SK-N-SH treated with all-trans-retinoic acid at 6 μM for 48 hours (cell line): ENCODE results near the gene DAAM2.

Experiments
- PATZ1 ChIP-seq: fragments of 250-450 bp; sonication (Bioruptor Pico); IDR thresholded peaks from 2 replicates; pipeline ENCODE4 v1.8.0; 2020; ENCODE audit warnings: mild to moderate bottlenecking, moderate library complexity, borderline replicate concordance
- SNAI2 ChIP-seq: fragments of 250-450 bp; sonication (Bioruptor Pico); IDR thresholded peaks from 2 replicates; pipeline ENCODE4 v1.5.0; 2020; ENCODE audit warnings: mild to moderate bottlenecking, moderate library complexity
- TCF4 ChIP-seq: fragments of 250-450 bp; sonication (Bioruptor Pico); IDR thresholded peaks from 2 replicates; pipeline ENCODE4 v1.8.0; 2021; ENCODE audit warnings: mild to moderate bottlenecking, moderate library complexity, borderline replicate concordance
- ZC3H10 ChIP-seq: fragments of 250-450 bp; sonication (Bioruptor Pico); IDR thresholded peaks from 2 replicates; pipeline ENCODE4 v1.5.1; 2021; ENCODE audit warnings: mild to moderate bottlenecking, moderate library complexity
- ZFP30 ChIP-seq: fragments of 450-650 bp; formaldehyde crosslinking; IDR thresholded peaks from 2 replicates; pipeline ENCODE4 v1.5.0; 2022; ENCODE audit warnings: mild to moderate bottlenecking, moderate library complexity

GRCh38 chr6:39824030-39824926, 32.1 kb downstream of the DAAM2 start:
- TF ChIP-seq SNAI2 (no peak), PATZ1 (no peak), TCF4 (CRISPR knock-in tag) (no peak), ZC3H10 (CRISPR knock-in tag) (no peak), ZFP30 (CRISPR knock-in tag) (no peak)
